ENCODE data around the gene IDH2.
A peak's percentile ranks its signal among the peaks of the same experiment; 100 is the strongest.

Gene IDH2

GRCh38 chr15:90040618-90041017 is 61.6 kb downstream of the IDH2 start:
- DNase-seq = no peak

GRCh38 chr15:90039996-90040395 is 62.3 kb downstream of the IDH2 start:
- no peak for DNase-seq

GRCh38 chr15:90038632-90039095 is 63.6 kb downstream of the IDH2 start:
- DNase-seq = no peak

GRCh38 chr15:90037961-90038631 is 64.2 kb downstream of the IDH2 start:
- DNase-seq = no peak

- no peak for DNase-seq
Observed at GRCh38 chr15:90037511-90037860, 64.8 kb downstream of the IDH2 start.

- DNase-seq = no peak
Observed at GRCh38 chr15:90036806-90037510, 65.3 kb downstream of the IDH2 start.

GRCh38 chr15:90036343-90036742 is 65.9 kb downstream of the IDH2 start:
- DNase-seq = no peak

- DNase-seq = no peak
Observed at GRCh38 chr15:90035840-90036230, 66.4 kb downstream of the IDH2 start.

GRCh38 chr15:90035095-90035839 is 67.0 kb downstream of the IDH2 start:
- DNase-seq = peak; percentile 62 to 77

- no peak for DNase-seq
Observed at GRCh38 chr15:90033448-90033847, 68.8 kb downstream of the IDH2 start.

Data from SHP77 (cell line).